ENCODE results near the gene BPTF.
A peak's percentile ranks its signal among the peaks of the same experiment; 100 is the strongest.
"Not testable (repeated sequence)": the region's sequence is repeated elsewhere in the genome, so short reads cannot be mapped to it uniquely, and the experiment has no call there.

The BPTF gene

DNA sequence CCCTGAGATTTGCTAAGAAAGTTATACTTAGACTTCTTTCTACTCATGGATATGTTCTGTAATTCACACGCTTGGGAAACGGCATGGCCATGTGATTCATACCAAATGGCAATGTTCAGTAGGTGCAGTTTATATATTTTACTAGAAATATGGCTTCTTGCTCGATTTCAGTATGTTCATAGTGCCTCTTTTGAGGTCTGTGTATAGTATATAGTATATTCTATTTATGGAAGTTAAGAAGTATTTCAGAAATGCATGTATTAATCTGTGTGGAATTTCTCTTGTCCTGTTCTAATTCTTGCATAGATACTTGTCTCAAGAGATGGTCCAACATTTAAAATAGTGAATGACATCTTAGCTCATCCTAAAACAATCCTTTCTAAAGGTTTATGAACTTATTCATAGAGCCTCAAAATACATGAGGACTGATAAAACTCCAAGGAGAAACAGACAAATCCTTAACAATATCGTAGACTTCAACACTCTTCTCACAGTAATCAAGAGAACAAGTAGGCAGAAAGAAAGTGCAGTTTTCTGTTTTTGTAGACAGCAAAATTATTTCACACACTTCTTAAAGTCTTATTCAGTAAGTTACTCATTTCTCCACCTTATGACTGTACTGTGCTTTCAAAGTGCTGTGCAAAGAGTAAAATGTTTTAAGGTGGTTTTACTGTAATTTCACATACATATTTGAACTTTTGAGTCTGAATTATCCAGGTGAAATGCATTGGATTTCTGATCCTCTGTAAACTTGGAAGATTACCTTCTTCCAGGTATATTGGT is 11.1 kb downstream of the BPTF start:
- no peak for DNase-seq

DNA sequence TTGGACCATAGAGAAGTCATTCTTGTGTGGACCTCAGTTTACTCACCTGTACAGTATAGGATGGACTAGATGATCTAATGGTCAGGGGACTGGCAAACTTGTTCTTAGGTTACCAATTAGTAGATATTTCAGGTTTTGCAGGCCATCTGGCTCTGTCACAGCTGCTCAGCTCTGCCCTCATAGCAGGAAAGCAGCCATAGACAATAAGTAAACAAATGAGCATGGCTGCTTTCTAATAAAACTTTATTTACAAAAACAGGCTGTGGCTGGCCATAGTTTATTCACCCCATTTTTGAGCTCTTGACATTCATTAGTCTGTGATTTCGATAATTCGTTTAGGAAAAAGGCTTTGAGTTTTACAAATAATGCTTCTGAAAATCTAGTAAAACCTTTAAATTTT is 12.7 kb downstream of the BPTF start:
- no peak for DNase-seq

GRCh38 chr17:67838538-67838937 is 13.2 kb downstream of the BPTF start:
- DNase-seq: no peak

DNA sequence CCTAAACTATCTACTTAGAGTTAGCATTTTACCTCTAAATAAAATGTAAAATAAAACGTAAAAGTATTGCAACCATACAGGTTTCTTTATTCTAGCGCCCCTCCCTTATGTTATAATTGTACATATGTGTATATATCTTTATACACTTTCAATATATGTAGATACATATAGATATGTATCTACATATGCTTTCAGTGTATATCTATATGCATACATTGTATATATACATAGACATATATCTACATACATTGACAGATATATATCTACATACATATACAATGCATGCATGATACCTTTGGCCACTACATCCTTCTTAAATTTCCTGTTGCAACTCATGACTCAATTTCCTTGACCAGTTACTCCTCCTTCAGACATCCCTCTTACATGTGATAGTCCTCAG is 16.7 kb downstream of the BPTF start:
- DNase-seq: no peak

GRCh38 chr17:67842648-67843047 is 17.3 kb downstream of the BPTF start:
- no peak for DNase-seq

- no peak for DNase-seq
Measured at GRCh38 chr17:67845374-67845773, 20.1 kb downstream of the BPTF start.

GRCh38 chr17:67848189-67848588 is 22.9 kb downstream of the BPTF start:
- DNase-seq: not testable (repeated sequence)

GRCh38 chr17:67848846-67849245 is 23.5 kb downstream of the BPTF start:
- not testable (repeated sequence) for DNase-seq

GRCh38 chr17:67850991-67851631 is 25.8 kb downstream of the BPTF start:
- DNase-seq: no peak

DNA sequence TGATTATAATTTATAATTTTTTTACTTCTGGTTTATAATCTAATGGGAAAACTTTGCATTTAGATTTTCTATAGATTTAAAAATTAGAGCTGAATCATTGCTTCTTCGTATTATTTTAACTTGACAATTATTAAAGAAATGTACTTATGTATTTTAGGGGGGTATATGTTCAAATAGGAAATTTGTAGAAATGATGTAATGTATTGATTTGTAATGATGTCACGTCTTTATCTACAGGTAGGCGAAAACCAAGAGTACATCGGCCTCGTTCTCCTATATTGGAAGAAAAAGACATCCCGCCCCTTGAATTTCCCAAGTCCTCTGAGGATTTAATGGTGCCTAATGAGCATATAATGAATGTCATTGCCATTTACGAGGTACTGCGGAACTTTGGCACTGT is 28.4 kb downstream of the BPTF start:
- no peak for DNase-seq

DNA sequence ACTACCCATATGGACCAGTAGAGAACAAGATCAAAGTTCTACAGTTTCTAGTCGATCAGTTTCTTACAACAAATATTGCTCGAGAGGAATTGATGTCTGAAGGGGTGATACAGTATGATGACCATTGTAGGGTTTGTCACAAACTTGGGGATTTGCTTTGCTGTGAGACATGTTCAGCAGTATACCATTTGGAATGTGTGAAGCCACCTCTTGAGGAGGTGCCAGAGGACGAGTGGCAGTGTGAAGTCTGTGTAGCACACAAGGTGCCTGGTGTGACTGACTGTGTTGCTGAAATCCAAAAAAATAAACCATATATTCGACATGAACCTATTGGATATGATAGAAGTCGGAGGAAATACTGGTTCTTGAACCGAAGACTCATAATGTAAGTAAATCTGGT is 29.1 kb downstream of the BPTF start:
- DNase-seq: no peak

DNA sequence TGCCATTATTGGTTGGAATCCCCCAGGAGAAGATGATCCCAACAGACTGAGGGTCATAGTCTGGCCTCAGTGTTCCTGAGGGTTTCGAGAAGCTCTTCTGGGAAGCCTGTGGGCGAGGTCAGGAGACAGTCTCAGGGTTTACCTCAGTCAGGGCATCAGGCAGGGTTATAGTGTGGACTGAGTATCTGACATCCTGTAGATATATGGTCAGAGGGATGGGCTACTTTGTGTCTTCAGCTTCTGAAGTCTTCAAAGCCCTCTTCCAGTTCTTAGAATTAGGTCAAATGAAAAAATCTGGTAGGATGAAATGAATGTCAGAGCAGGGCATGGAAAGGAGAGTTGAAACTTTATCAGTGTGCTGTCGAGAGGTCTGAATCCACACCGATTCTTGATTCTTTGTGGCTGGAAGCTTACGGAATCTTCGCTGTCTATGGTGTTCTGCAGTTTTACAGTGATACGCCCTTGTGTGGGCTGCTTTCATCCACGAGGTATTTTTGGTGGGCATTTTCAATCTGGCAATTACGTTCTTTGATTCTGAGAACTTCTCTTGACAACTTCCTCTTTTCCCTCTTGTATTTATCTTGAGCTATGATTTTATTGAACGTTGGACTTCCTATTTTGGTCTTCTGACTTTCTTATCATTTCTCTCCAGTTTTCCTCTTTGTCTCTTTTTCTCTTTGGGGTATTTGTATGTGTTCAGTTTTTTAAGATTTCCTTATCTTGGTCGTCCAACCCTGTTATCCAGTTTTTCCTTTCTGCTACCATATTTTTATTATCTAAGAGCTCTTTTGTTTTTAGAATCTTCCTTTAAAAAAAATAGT is 30.4 kb downstream of the BPTF start:
- DNase-seq: no peak

- not testable (repeated sequence) for DNase-seq
Measured at GRCh38 chr17:67856402-67856801, 31.1 kb downstream of the BPTF start.

- DNase-seq: no peak
Measured at GRCh38 chr17:67862614-67863217, 37.4 kb downstream of the BPTF start.

- DNase-seq: no peak
Measured at GRCh38 chr17:67863624-67864247, 38.4 kb downstream of the BPTF start.

GRCh38 chr17:67865438-67865837 is 40.1 kb downstream of the BPTF start:
- DNase-seq: no peak

DNA sequence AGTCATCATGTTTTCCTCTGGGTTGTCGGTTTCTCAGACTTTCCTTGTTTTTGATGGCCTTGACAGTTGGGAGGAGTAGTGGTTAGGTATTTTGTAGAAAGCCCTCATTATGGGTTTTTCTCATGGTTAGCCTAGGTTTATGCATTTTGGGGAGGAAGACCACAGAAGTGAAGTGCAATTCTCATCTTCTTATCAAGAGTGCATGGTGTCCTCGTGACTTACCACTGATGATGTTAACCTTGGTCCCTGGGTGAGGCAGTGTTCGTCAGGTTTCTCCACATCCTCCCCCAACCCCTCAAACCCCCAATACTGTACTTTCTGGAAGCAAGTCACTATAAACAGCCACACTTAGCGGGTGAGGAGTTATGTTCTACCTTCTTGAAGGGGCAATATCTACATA is 42.3 kb downstream of the BPTF start:
- no peak for DNase-seq

- DNase-seq: no peak
Measured at GRCh38 chr17:67868176-67868575, 42.9 kb downstream of the BPTF start.

- DNase-seq: no peak
Measured at GRCh38 chr17:67879662-67880061, 54.4 kb downstream of the BPTF start.

- DNase-seq: no peak
Measured at GRCh38 chr17:67881083-67881482, 55.8 kb downstream of the BPTF start.

GRCh38 chr17:67884741-67885140 is 59.4 kb downstream of the BPTF start:
- no peak for DNase-seq

DNA sequence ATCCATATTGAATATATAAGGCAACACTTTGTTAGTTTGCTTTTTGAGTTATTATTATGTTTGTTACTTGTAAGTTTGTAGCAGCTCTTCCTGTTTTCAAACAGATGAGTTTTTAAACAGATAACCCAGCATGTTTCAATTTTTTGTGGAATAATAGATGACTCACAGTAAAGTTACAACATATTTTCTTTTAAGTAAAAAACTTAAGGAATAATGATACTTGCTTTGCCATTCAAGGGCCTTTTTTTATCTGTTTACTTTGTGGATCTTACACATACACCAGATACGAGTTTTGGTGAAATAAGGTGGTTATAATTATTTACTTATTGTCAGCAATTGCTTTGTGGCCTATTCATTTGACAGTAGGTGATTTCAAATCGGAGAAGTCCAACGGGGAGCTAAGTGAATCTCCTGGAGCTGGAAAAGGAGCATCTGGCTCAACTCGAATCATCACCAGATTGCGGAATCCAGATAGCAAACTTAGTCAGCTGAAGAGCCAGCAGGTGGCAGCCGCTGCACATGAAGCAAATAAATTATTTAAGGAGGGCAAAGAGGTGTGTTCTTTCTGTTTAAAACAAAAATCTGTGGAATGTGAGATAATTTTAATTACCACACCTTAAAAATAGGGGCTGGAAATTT is 66.3 kb downstream of the BPTF start:
- peak; percentile 52 for DNase-seq
